GM21619 (cell line): ENCODE data around the gene FRMPD1.
"Not testable (repeated sequence)": the region's sequence is repeated elsewhere in the genome, so short reads cannot be mapped to it uniquely, and the experiment has no call there.

Source experiments
- ATAC-seq: cut with Tn5 transposase; IDR thresholded peaks from one replicate; pipeline ENCODE4 v1.9.1; 2021; ENCODE audit not compliant: unreplicated experiment

FRMPD1 gene

GRCh38 chr9:37732086-37732741 is 81.5 kb downstream of the FRMPD1 start:
- no peak for ATAC-seq

GRCh38 chr9:37732952-37733351 is 82.2 kb downstream of the FRMPD1 start:
- ATAC-seq = no peak

GRCh38 chr9:37739222-37739621 is 88.5 kb downstream of the FRMPD1 start:
- ATAC-seq = no peak

GRCh38 chr9:37740128-37740527 is 89.4 kb downstream of the FRMPD1 start:
- no peak for ATAC-seq

GRCh38 chr9:37740631-37741328 is 90.0 kb downstream of the FRMPD1 start:
- no peak for ATAC-seq

GRCh38 chr9:37745970-37746369 is 95.2 kb downstream of the FRMPD1 start:
- no peak for ATAC-seq

- ATAC-seq = no peak
These were observed 95.9 kb downstream of the FRMPD1 start for GRCh38 chr9:37746448-37747270.

GRCh38 chr9:37747271-37747753 is 96.6 kb downstream of the FRMPD1 start:
- ATAC-seq = peak; percentile 66

- ATAC-seq = no peak
These were observed 98.4 kb downstream of the FRMPD1 start for GRCh38 chr9:37749129-37749528.

GRCh38 chr9:37751186-37751585 is 100.4 kb downstream of the FRMPD1 start:
- no peak for ATAC-seq

GRCh38 chr9:37751704-37752103 is 101.0 kb downstream of the FRMPD1 start:
- ATAC-seq = not testable (repeated sequence)

GRCh38 chr9:37752112-37752511 is 101.4 kb downstream of the FRMPD1 start:
- not testable (repeated sequence) for ATAC-seq

- ATAC-seq = no peak
These were observed 102.1 kb downstream of the FRMPD1 start for GRCh38 chr9:37752642-37753488.

- peak; percentile 92 for ATAC-seq
These were observed 102.9 kb downstream of the FRMPD1 start, which contains the start of gene TRMT10B for GRCh38 chr9:37753489-37754190. Gene TRMT10B (plus strand): TSS chr9:37753805. CDS start chr9:37761932, 8,127 bp downstream.

GRCh38 chr9:37758747-37759146 is 108.0 kb downstream of the FRMPD1 start:
- no peak for ATAC-seq

- no peak for ATAC-seq
These were observed 109.8 kb downstream of the FRMPD1 start for GRCh38 chr9:37760416-37761161.

GRCh38 chr9:37761511-37761910 is 110.8 kb downstream of the FRMPD1 start:
- no peak for ATAC-seq

GRCh38 chr9:37765263-37765662 is 114.5 kb downstream of the FRMPD1 start:
- not testable (repeated sequence) for ATAC-seq

- ATAC-seq = no peak
These were observed 118.6 kb downstream of the FRMPD1 start for GRCh38 chr9:37769306-37769705.
